ENCODE results near the gene GNG2. TPM values are rescaled to one million over a fixed set of nuclear protein-coding genes. Genes with fewer than 3 reads are reported as not detected.

Gene GNG2
- total and polyA plus RNA-seq, 2 experiments from 2014 or later, result 9.9 to 14.8 TPM

GRCh38 chr14:51852541-51852940, 7.9 kb upstream of the GNG2 start:
- Histone ChIP-seq H3F3A (replicated peaks; ENCODE audit: low read depth) (peaks cover under 1% of the 10 kb centered on the region; the same call in 1 of the 2 replicates), H2AFZ (no peak overlapping the region), H3K79me2 (replicated peaks; ENCODE audit: insufficient read depth) (no peaks in the 10 kb centered on the region), H3K36me3 (ENCODE audit: insufficient read depth) (no peaks in the 10 kb centered on the region), H4K20me1 (replicated peaks; ENCODE audit: insufficient read depth) (no peaks in the 10 kb centered on the region), H3K27me3 (ENCODE audit: insufficient read depth) (no peaks in the 10 kb centered on the region), H3K4me1 (ENCODE audit: insufficient read depth) (0 out of 2 replicates have a peak, but pooled peaks cover 5% of the 10 kb centered on the region), H3K27ac (ENCODE audit: low read depth) (no peak overlapping the region), H3K4me2 (no peak overlapping the region), H3K9me2 (ENCODE audit: insufficient read depth) (peaks cover 3% of the 10 kb centered on the region; the same call in 1 of the 2 replicates), H3K4me3 (no peak overlapping the region)
- peaks cover 3% of the 10 kb centered on the region; the same call in 2 of the 3 replicates for H3K9me3 Mint-ChIP-seq
- ATAC-seq (no peak), DNase-seq (ENCODE audit: low spot score) (no peak)
- peaks cover 7% of the 10 kb centered on the region for H3K4me1 Mint-ChIP-seq
- no peaks in the 10 kb centered on the region; the same call in 2 of the 3 replicates for H3K36me3 Mint-ChIP-seq (ENCODE audit: low read depth)
- peaks cover 10% of the 10 kb centered on the region for H3K27me3 Mint-ChIP-seq (ENCODE audit: insufficient read depth, low read depth, poor library complexity)
- no peak overlapping the region for H3K4me3 Mint-ChIP-seq
- no peak overlapping the region for H3K27ac Mint-ChIP-seq
- TF ChIP-seq STAT1 (IDR thresholded peaks at IDR 0.05; ENCODE audit: unreplicated experiment) (no peak), CTCF (conservative IDR thresholded peaks at IDR 0.05; ENCODE audit: low read depth in 2 of 2) (no peak), ZNF462 (CRISPR knock-in tag; IDR thresholded peaks at IDR 0.05) (no peak), ZNF114 (CRISPR knock-in tag; IDR thresholded peaks at IDR 0.05) (no peak), JUNB (IDR thresholded peaks at IDR 0.05; ENCODE audit: unreplicated experiment) (no peak), CREB1 (CRISPR knock-in tag; IDR thresholded peaks at IDR 0.05; ENCODE audit: low read depth) (no peak), POLR2AphosphoS5 (IDR thresholded peaks at IDR 0.05; ENCODE audit: low read depth) (no peak), EZH2 (IDR thresholded peaks at IDR 0.05; ENCODE audit: low read depth, unreplicated experiment) (no peak), ETS1 (IDR thresholded peaks at IDR 0.05) (no peak), REST (IDR thresholded peaks at IDR 0.05; ENCODE audit: unreplicated experiment) (no peak), NANOG (IDR thresholded peaks at IDR 0.05; ENCODE audit: borderline replicate concordance) (no peak), ZNF331 (CRISPR knock-in tag; IDR thresholded peaks at IDR 0.05; ENCODE audit: low read depth) (no peak), EZH2phosphoT487 (IDR thresholded peaks at IDR 0.05; ENCODE audit: unreplicated experiment) (no peak)
